GM12878 (cell line): ENCODE measurements around the gene SLC35A5. TPM values are rescaled to one million over a fixed set of nuclear protein-coding genes. Genes with fewer than 3 reads are reported as not detected.

Experiments used
- ATAC-seq: fragments of 200-7000 bp; cut with Tn5 transposase; 3 replicates; pipeline ENCODE4 v1.9.1; 2020; ENCODE audit warnings: mild to moderate bottlenecking, moderate library complexity
- BruUV-seq: library from RNA; stranded (reverse); fragments of 400-500 nt; replicated peaks from 2 replicates; lab custom pipeline; 2021; lab: Mats Ljungman, UMichigan
- CTCF ChIA-PET: fragments of 300-600 bp; sonication (Branson Sonifier 250); formaldehyde crosslinking; extraction: SDS; loops from one replicate; lab custom pipeline; 2021; ENCODE audit warnings: inconsistent platforms; lab: Yijun Ruan, JAX
- POLR2A ChIA-PET: fragments of 350-600 bp; formaldehyde crosslinking; extraction: SDS; loops from one replicate; lab custom pipeline; 2021; ENCODE audit warnings: inconsistent platforms; lab: Charles Lee
- RAD21 ChIA-PET: fragments of 300-600 bp; sonication (Branson Sonifier 250); formaldehyde crosslinking; loops from one replicate; lab custom pipeline; 2023; ENCODE audit warnings: antibody characterized with exemption; ENCODE audit not compliant: unreplicated experiment; lab: Charles Lee
- SMC1A ChIA-PET: fragments of 300-600 bp; sonication (Branson Sonifier 250); formaldehyde crosslinking; loops from one replicate; lab custom pipeline; 2023; ENCODE audit not compliant: unreplicated experiment, uncharacterized antibody; lab: Charles Lee
- DNase-seq: peaks from one replicate; pipeline ENCODE4 v3.0.0-alpha.2; 2011; ENCODE audit warnings: low read depth, low spot score
- FAIRE-seq: peaks from 3 replicates; lab custom pipeline; 2011; peaks lifted over from hg19 to GRCh38; lab: Jason Lieb, UNC
- H2AFZ ChIP-seq: 2 replicates; pipeline ENCODE4 v1.6.0; 2011; ENCODE audit warnings: low read depth, low read length, control low read depth; ENCODE audit not compliant: control insufficient read depth
- H3K27ac ChIP-seq: 2 replicates; pipeline ENCODE4 v1.5.1; 2011; ENCODE audit warnings: control low read depth; ENCODE audit not compliant: control insufficient read depth, insufficient read depth
- H3K27me3 ChIP-seq, 2 experiments: replicated peaks in 1 of 2; 2 replicates each; pipeline versions ENCODE4 v1.6.0 to v1.6.1; 2011; ENCODE audit warnings: low read length in 1 of 2; ENCODE audit not compliant: control insufficient read depth in 2 of 2, insufficient read depth in 2 of 2
- H3K36me3 ChIP-seq, 2 experiments: 2 replicates each; pipeline ENCODE4 v1.5.1; 2011; ENCODE audit warnings: low read length in 1 of 2; ENCODE audit not compliant: control insufficient read depth in 2 of 2, insufficient read depth in 2 of 2
- H3K4me1 ChIP-seq: 2 replicates; pipeline ENCODE4 v1.6.1; 2011; ENCODE audit warnings: mild to moderate bottlenecking, low read length, moderate library complexity, mixed read lengths; ENCODE audit not compliant: control insufficient read depth, insufficient read depth
- H3K4me2 ChIP-seq: 2 replicates; pipeline ENCODE4 v1.6.0; 2011; ENCODE audit warnings: control low read depth; ENCODE audit not compliant: control insufficient read depth, insufficient read depth
- H3K4me3 ChIP-seq: fragments of 200-600 bp; sonication (generic); 2 replicates; pipeline ENCODE4 v1.5.1; 2016
- H3K79me2 ChIP-seq: 2 replicates; pipeline ENCODE4 v1.6.0; 2011; ENCODE audit warnings: low read length; ENCODE audit not compliant: control insufficient read depth, insufficient read depth
- H3K9ac ChIP-seq: 2 replicates; pipeline ENCODE4 v1.8.0; 2011; ENCODE audit warnings: low read length, control low read depth, mixed read lengths; ENCODE audit not compliant: control insufficient read depth, insufficient read depth
- H3K9me3 ChIP-seq: replicated peaks from 3 replicates; pipeline ENCODE4 v1.5.1; 2011; ENCODE audit warnings: mild to moderate bottlenecking, low read length; ENCODE audit not compliant: control insufficient read depth, insufficient read depth
- H4K20me1 ChIP-seq: 2 replicates; pipeline ENCODE4 v1.6.0; 2011; ENCODE audit not compliant: control insufficient read depth, insufficient read depth
- ASH2L ChIP-seq: fragments of 300-600, 200-600 bp; sonication (generic); IDR thresholded peaks from 2 replicates; pipeline ENCODE4 v1.6.1; 2017; ENCODE audit warnings: low read depth, mild to moderate bottlenecking, borderline replicate concordance
- CHD2 ChIP-seq: IDR thresholded peaks from 2 replicates; pipeline ENCODE4 v1.6.1; 2011; ENCODE audit warnings: low read depth, low read length, improper control_type of control experiment, borderline replicate concordance
- EZH2 ChIP-seq: IDR thresholded peaks from 2 replicates; pipeline ENCODE4 v1.6.1; 2012; ENCODE audit warnings: low read depth, mild to moderate bottlenecking, control low read depth, inconsistent platforms, low read length, borderline replicate concordance; ENCODE audit not compliant: control insufficient read depth
- FOXM1 ChIP-seq: IDR thresholded peaks from 2 replicates; pipeline ENCODE4 v1.6.1; 2012; ENCODE audit warnings: low read depth, mild to moderate bottlenecking, inconsistent platforms, low read length, moderate library complexity
- HDAC2 ChIP-seq: fragments of 200-600 bp; sonication (generic); IDR thresholded peaks from 2 replicates; pipeline ENCODE4 v1.6.1; 2017
- HSF1 ChIP-seq: fragments of 150-350 bp; IDR thresholded peaks from 2 replicates; pipeline ENCODE4 v1.6.1; 2014; ENCODE audit warnings: mild to moderate bottlenecking, low read depth, low read length
- PAX5 ChIP-seq: IDR thresholded peaks from 2 replicates; pipeline ENCODE4 v1.6.1; 2011; ENCODE audit warnings: low read depth, low read length, borderline replicate concordance
- POLR2AphosphoS2 ChIP-seq: IDR thresholded peaks from 2 replicates; pipeline ENCODE4 v1.6.1; 2011; ENCODE audit warnings: low read depth, mild to moderate bottlenecking, low read length, improper control_type of control experiment, moderate library complexity
- STAT1 ChIP-seq: fragments of 450-650 bp; conservative IDR thresholded peaks from 2 replicates; pipeline ENCODE4 v1.6.1; 2014; ENCODE audit warnings: antibody characterized with exemption, mild to moderate bottlenecking
- YY1 ChIP-seq: IDR thresholded peaks from 2 replicates; pipeline ENCODE4 v1.6.1; 2011; ENCODE audit warnings: low read depth, mild to moderate bottlenecking, low read length
- in situ Hi-C: fragments of 300-500 bp; cut with MboI; formaldehyde crosslinking; loops from 9 replicates; pipeline ENCODE4 v1.14.3; 2018; ENCODE audit warnings: mixed read lengths
- intact Hi-C: fragments of 100-400 bp; cut with micrococcal nuclease; formaldehyde crosslinking; loops from one replicate; pipeline ENCODE4 v1.14.2; 2022; ENCODE audit not compliant: unreplicated experiment
- polyA plus RNA-seq, 11 experiments: library from polyadenylated mRNA; depleted of rRNA in 4 of 11; unstranded in 6 of 11; stranded (reverse) in 5 of 11; fragments of >200 nt; fragmentation: Nextera tagmentation in 4 of 11; fragmentation: Illumina TruSeq in 1 of 11; extraction: Ambion mirVana in 4 of 11; extraction: Trizol in 1 of 11; gene quantifications; 1 replicate in 1 of 11; 2 replicates in 10 of 11; pipeline versions ENCODE4 v1.2.1 to v1.2.3, GENCODE V29; 2011 to 2016; ENCODE audit warnings: inconsistent platforms in 2 of 11, missing spikeins in 2 of 11, low read depth in 1 of 11
- total RNA-seq, 4 experiments: library from RNA; depleted of rRNA in 3 of 4; stranded (reverse); fragments of >200 nt in 3 of 4; fragmentation: Illumina TruSeq in 1 of 4; extraction: Trizol in 1 of 4; gene quantifications; 2 replicates each; pipeline versions ENCODE4 v1.2.1 to v1.2.3, GENCODE V29; 2013 to 2021

Gene SLC35A5
- total and polyA plus RNA-seq, 10 of the 15 experiments (the other 5 are each of a cell fraction or from before 2014, with no cell fraction given): 10.9 to 38.1 (median 16.0) TPM

GRCh38 chr3:112598731-112599130 is 36.9 kb downstream of the SLC35A5 start:
- DNase-seq (no peak), ATAC-seq (no peak), FAIRE-seq (no peak)
- ChIA-PET RAD21 (interaction anchor here (1.4 kb wide), 1 partner anchor 305 kb away, joined by 3 read pairs; the partner anchor contains the start of gene SLC9C1), POLR2A (no interaction called here), SMC1A (interaction anchor here (1.9 kb wide), 1 partner anchor 14 kb away, joined by 6 read pairs; no protein-coding TSS in a partner anchor), CTCF (no interaction called here)
- Histone ChIP-seq H3K36me3 (no peaks in the 10 kb centered on the region), H3K79me2 (no peaks in the 10 kb centered on the region), H3K27ac (no peak overlapping the region), H2AFZ (no peak overlapping the region), H3K4me1 (peaks cover 12% of the 10 kb centered on the region), H3K4me3 (no peak overlapping the region), H3K27me3 (peaks cover 0 to 2% of the 10 kb centered on the region in 2 experiments; a peak in 1 of 4 replicates), H3K9ac (no peak overlapping the region), H3K4me2 (no peak overlapping the region), H3K9me3 (no peaks in the 10 kb centered on the region), H4K20me1 (no peaks in the 10 kb centered on the region)
- in situ Hi-C loops (no loop called here), intact Hi-C loops (no loop called here)
- BruUV-seq: no TSS peak
- TF ChIP-seq EZH2 (no peak), POLR2AphosphoS2 (no peak), PAX5 (no peak), YY1 (no peak), HSF1 (no peak), CHD2 (no peak), ASH2L (no peak), HDAC2 (no peak), STAT1 (no peak), FOXM1 (no peak)
